Measurements from ENCODE around the gene DDX3Y.

DDX3Y gene

DNA sequence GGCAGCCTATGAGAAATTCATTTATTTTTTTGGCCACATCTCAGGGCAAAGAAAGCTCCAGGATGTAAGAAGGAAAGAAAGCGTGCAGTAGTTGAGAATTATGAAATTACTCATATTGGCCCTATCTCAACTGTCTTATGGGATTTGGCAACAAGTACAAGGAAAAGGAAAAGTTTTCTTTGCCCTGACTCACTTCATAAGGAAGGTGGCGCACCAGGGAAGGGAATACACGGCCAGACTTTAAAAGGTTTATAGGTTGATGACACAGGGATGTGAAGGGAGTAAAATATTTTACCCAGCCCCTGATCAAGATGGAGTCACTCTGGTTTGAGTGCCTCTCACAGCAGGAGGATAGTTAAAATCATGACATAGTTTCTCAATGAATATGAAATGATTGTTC lies 23.4 kb downstream of the DDX3Y start:
- no peak overlapping the region for H2BK120ac ChIP-seq (ENCODE audit: low read depth, low read length)
- no peaks in the 10 kb centered on the region for H3K79me1 ChIP-seq (ENCODE audit: low read depth, low read length)
- no peak overlapping the region for H2AFZ ChIP-seq (ENCODE audit: low read length)
- H3K23ac ChIP-seq (ENCODE audit: low read depth, low read length, poor library complexity): no peak overlapping the region
- H2AK5ac ChIP-seq (ENCODE audit: low read depth, low read length): no peak overlapping the region
- H3K18ac ChIP-seq (ENCODE audit: low read length): no peak overlapping the region
- no peak overlapping the region for H4K91ac ChIP-seq (ENCODE audit: low read depth, low read length, poor library complexity)
- H2BK5ac ChIP-seq (ENCODE audit: low read length): no peak overlapping the region
- H3K9ac ChIP-seq (ENCODE audit: low read depth, low read length, poor library complexity): no peak overlapping the region
- H2BK15ac ChIP-seq (ENCODE audit: low read length): no peak overlapping the region
- no peak overlapping the region for H3K27ac ChIP-seq (replicated peaks; ENCODE audit: low read length)
- no peaks in the 10 kb centered on the region for H3K9me3 ChIP-seq (replicated peaks in 1 of 2; ENCODE audit: control insufficient read depth in 2 of 2, insufficient read depth in 1 of 2, low read depth in 1 of 2, low read length in 2 of 2)
- no peak overlapping the region for H3K14ac ChIP-seq (ENCODE audit: low read length)
- no peaks in the 10 kb centered on the region for H3K4me1 ChIP-seq (ENCODE audit: control insufficient read depth in 2 of 2, insufficient read depth in 1 of 2, low read depth in 1 of 2, low read length in 2 of 2)
- H3K4ac ChIP-seq (ENCODE audit: low read length): no peak overlapping the region
- no CpG with 5 or more reads among the region's 3 CpGs for WGBS, 2 donors (ENCODE audit: extremely low coverage in 2 of 2, insufficient read length in 2 of 2, insufficient replicate concordance in 1 of 2)
- no peak for DNase-seq (ENCODE audit: low spot score)
- no peak overlapping the region for H3K4me3 ChIP-seq (ENCODE audit: low read length in 2 of 2)
- no peaks in the 10 kb centered on the region for H3K27me3 ChIP-seq (ENCODE audit: control insufficient read depth in 3 of 3, insufficient read depth in 3 of 3, low read depth in 1 of 3, low read length in 3 of 3)
- no peak overlapping the region for H4K8ac ChIP-seq (ENCODE audit: low read depth, low read length)
- H3K4me2 ChIP-seq (ENCODE audit: insufficient read depth, low read length, poor library complexity, severe bottlenecking): no peak overlapping the region
- H2BK12ac ChIP-seq (ENCODE audit: low read length): no peak overlapping the region
- no peaks in the 10 kb centered on the region for H3K36me3 ChIP-seq (replicated peaks in 1 of 2; ENCODE audit: control insufficient read depth in 2 of 2, insufficient read depth in 2 of 2, low read length in 2 of 2)

DNA sequence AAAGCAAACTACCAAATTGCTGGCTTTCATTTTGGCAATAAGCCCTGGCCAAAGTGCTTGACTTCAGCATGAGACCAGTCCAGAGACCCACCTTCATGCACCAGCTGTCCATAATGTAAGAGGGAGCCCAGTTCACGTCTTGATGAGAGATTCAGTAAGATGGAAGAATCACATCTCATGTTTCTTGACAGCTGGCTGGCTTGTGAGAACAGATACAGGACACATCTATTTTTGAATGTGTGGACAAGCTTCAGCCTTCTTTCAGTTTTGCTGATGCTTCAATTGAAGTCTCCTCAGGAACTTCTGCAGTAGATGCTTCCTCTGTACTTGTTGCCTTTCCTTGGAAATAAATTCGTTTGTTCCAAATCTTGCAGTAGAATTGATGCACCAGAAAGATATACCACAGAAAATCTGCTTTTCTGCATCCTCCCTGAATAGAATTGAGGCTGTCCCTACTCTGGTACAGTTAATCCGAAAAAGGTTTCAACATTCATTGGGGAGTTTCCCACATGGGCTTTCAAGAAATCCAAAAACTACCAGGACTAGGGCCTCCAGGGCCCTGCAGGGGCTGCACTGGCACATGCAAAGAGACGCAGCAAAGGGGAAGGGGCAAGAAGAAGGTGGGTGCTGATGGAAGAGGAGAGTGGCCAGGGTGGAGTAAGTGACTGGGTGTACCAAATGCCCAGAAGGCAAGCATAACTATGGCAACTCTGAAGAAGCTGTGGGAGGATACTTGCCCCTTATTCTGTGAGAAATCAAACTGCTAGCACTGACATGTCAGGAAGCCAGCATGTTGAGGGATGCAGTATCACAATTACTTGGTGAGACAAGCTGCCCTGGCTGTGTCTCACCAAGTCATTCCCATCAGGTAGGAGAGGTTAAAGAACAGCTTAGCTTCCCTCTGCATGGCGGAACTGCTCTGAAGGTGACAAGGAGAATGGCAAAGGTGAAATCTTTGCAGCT lies 37.3 kb downstream of the DDX3Y start:
- H3K27me3 ChIP-seq (ENCODE audit: control insufficient read depth in 3 of 3, insufficient read depth in 3 of 3, low read depth in 1 of 3, low read length in 3 of 3): no peaks in the 10 kb centered on the region
- DNase-seq (ENCODE audit: low spot score): no peak
- no peak overlapping the region for H3K4me3 ChIP-seq (ENCODE audit: low read length in 2 of 2)
- H3K36me3 ChIP-seq (replicated peaks in 1 of 2; ENCODE audit: control insufficient read depth in 2 of 2, insufficient read depth in 2 of 2, low read length in 2 of 2): no peaks in the 10 kb centered on the region
- no peak overlapping the region for H2BK120ac ChIP-seq (ENCODE audit: low read depth, low read length)
- H2BK15ac ChIP-seq (ENCODE audit: low read length): no peak overlapping the region
- H3K9ac ChIP-seq (ENCODE audit: low read depth, low read length, poor library complexity): no peak overlapping the region
- H3K18ac ChIP-seq (ENCODE audit: low read length): no peak overlapping the region
- no peak overlapping the region for H3K4ac ChIP-seq (ENCODE audit: low read length)
- no peak overlapping the region for H3K4me2 ChIP-seq (ENCODE audit: insufficient read depth, low read length, poor library complexity, severe bottlenecking)
- H4K8ac ChIP-seq (ENCODE audit: low read depth, low read length): no peak overlapping the region
- H3K23ac ChIP-seq (ENCODE audit: low read depth, low read length, poor library complexity): no peak overlapping the region
- H3K27ac ChIP-seq (replicated peaks; ENCODE audit: low read length): no peak overlapping the region
- no peaks in the 10 kb centered on the region for H3K79me1 ChIP-seq (ENCODE audit: low read depth, low read length)
- WGBS, 2 donors (ENCODE audit: extremely low coverage in 2 of 2, insufficient read length in 2 of 2, insufficient replicate concordance in 1 of 2): no CpG with 5 or more reads among the region's 5 CpGs
- H3K9me3 ChIP-seq (replicated peaks in 1 of 2; ENCODE audit: control insufficient read depth in 2 of 2, insufficient read depth in 1 of 2, low read depth in 1 of 2, low read length in 2 of 2): no peaks in the 10 kb centered on the region
- H2AK5ac ChIP-seq (ENCODE audit: low read depth, low read length): no peak overlapping the region
- H2AFZ ChIP-seq (ENCODE audit: low read length): no peak overlapping the region
- no peak overlapping the region for H4K91ac ChIP-seq (ENCODE audit: low read depth, low read length, poor library complexity)
- H3K4me1 ChIP-seq (ENCODE audit: control insufficient read depth in 2 of 2, insufficient read depth in 1 of 2, low read depth in 1 of 2, low read length in 2 of 2): no peaks in the 10 kb centered on the region
- no peak overlapping the region for H2BK12ac ChIP-seq (ENCODE audit: low read length)
- no peak overlapping the region for H2BK5ac ChIP-seq (ENCODE audit: low read length)
- no peak overlapping the region for H3K14ac ChIP-seq (ENCODE audit: low read length)

Data from neuronal stem cell (in vitro differentiated cells).